Neural cell (in vitro differentiated cells): ENCODE results near the gene SNX13. TPM values are rescaled to one million over a fixed set of nuclear protein-coding genes. Genes with fewer than 3 reads are reported as not detected.

Source experiments
- H2AFZ ChIP-seq: fragments of 200-600, 300-800 bp; sonication (generic), shearing (Covaris generic); 2 replicates; pipeline ENCODE4 v1.6.0; 2014; ENCODE audit warnings: low read depth, mild to moderate bottlenecking, antibody characterized with exemption, low read length, moderate library complexity
- H3F3A ChIP-seq: fragments of 200-600 bp; shearing (Covaris generic); 2 replicates; pipeline ENCODE4 v1.6.1; 2016; ENCODE audit warnings: mild to moderate bottlenecking, moderate library complexity, mixed read lengths, antibody characterized with exemption, low read length; ENCODE audit not compliant: insufficient read depth, poor library complexity, severe bottlenecking
- H3K27ac ChIP-seq: fragments of 200-600, 300-800 bp; sonication (generic), shearing (Covaris generic); 2 replicates; pipeline ENCODE4 v1.5.1; 2014; ENCODE audit warnings: mild to moderate bottlenecking, low read length, moderate library complexity
- H3K27me3 ChIP-seq: fragments of 300-800, 200-600 bp; sonication (generic), shearing (Covaris generic); 2 replicates; pipeline ENCODE4 v1.6.0; 2014; ENCODE audit warnings: mild to moderate bottlenecking, low read depth, low read length, moderate library complexity; ENCODE audit not compliant: insufficient read depth
- H3K36me3 ChIP-seq: fragments of 300-800, 200-600 bp; sonication (generic), shearing (Covaris generic); 2 replicates; pipeline ENCODE4 v1.5.1; 2014; ENCODE audit warnings: mild to moderate bottlenecking, antibody characterized with exemption, low read length, moderate library complexity; ENCODE audit not compliant: insufficient read depth
- H3K4me2 ChIP-seq: fragments of 300-800, 200-600 bp; sonication (generic), shearing (Covaris generic); 2 replicates; pipeline ENCODE4 v1.6.0; 2014; ENCODE audit warnings: mild to moderate bottlenecking, low read length
- H3K4me3 ChIP-seq: fragments of 300-800, 200-600 bp; sonication (generic), shearing (Covaris generic); 2 replicates; pipeline ENCODE4 v1.5.1; 2014; ENCODE audit warnings: mild to moderate bottlenecking, low read length, moderate library complexity
- H3K79me2 ChIP-seq: fragments of 200-600 bp; shearing (Covaris generic); replicated peaks from 2 replicates; pipeline ENCODE4 v1.6.0; 2014; ENCODE audit warnings: mild to moderate bottlenecking, low read length, moderate library complexity; ENCODE audit not compliant: insufficient read depth
- H3K9ac ChIP-seq: fragments of 300-800, 200-600 bp; sonication (generic), shearing (Covaris generic); 2 replicates; pipeline ENCODE4 v1.6.1; 2016; ENCODE audit warnings: mild to moderate bottlenecking, low read length, mixed read lengths
- H3K9me2 ChIP-seq: fragments of 200-600 bp; shearing (Covaris generic); 2 replicates; pipeline ENCODE4 v1.6.1; 2016; ENCODE audit warnings: mild to moderate bottlenecking, low read length, mixed read lengths; ENCODE audit not compliant: insufficient read depth
- H3K9me3 ChIP-seq: fragments of 200-600, 300-800 bp; sonication (generic), shearing (Covaris generic); 2 replicates; pipeline ENCODE4 v1.6.1; 2016; ENCODE audit warnings: mild to moderate bottlenecking, mixed run types, low read length, moderate library complexity, mixed read lengths
- H4K20me1 ChIP-seq: fragments of 200-600 bp; shearing (Covaris generic); 2 replicates; pipeline ENCODE4 v1.6.1; 2016; ENCODE audit warnings: mild to moderate bottlenecking, mixed run types; ENCODE audit not compliant: insufficient read depth
- CTCF ChIP-seq: fragments of 450-650 bp; IDR thresholded peaks from 2 replicates; pipeline ENCODE4 v1.5.1; 2014; ENCODE audit warnings: antibody characterized with exemption, mild to moderate bottlenecking, moderate library complexity; ENCODE audit not compliant: poor library complexity, severe bottlenecking
- EP300 ChIP-seq: fragments of 450-650 bp; conservative IDR thresholded peaks from 2 replicates; pipeline ENCODE4 v1.6.1; 2014; ENCODE audit warnings: antibody characterized with exemption, mild to moderate bottlenecking, moderate library complexity; ENCODE audit not compliant: poor library complexity, severe bottlenecking
- EZH2 ChIP-seq: fragments of 200-600, 300-800 bp; shearing (Covaris generic), sonication (generic); IDR thresholded peaks from 2 replicates; pipeline ENCODE4 v1.6.1; 2014; ENCODE audit warnings: antibody characterized with exemption, low read length, borderline replicate concordance, mild to moderate bottlenecking; ENCODE audit not compliant: insufficient read depth, poor library complexity, severe bottlenecking
- MXI1 ChIP-seq: fragments of 450-650 bp; conservative IDR thresholded peaks from 2 replicates; pipeline ENCODE4 v1.6.1; 2014; ENCODE audit warnings: antibody characterized with exemption, mild to moderate bottlenecking; ENCODE audit not compliant: poor library complexity, severe bottlenecking
- POLR2AphosphoS5 ChIP-seq: IDR thresholded peaks from 2 replicates; pipeline ENCODE4 v1.6.1; 2012
- RAD21 ChIP-seq: fragments of 450-650 bp; conservative IDR thresholded peaks from 2 replicates; pipeline ENCODE4 v1.6.1; 2014; ENCODE audit warnings: antibody characterized with exemption, mild to moderate bottlenecking, moderate library complexity
- SMC3 ChIP-seq: fragments of 450-650 bp; conservative IDR thresholded peaks from 2 replicates; pipeline ENCODE4 v1.6.1; 2014; ENCODE audit warnings: antibody characterized with exemption, mild to moderate bottlenecking, moderate library complexity; ENCODE audit not compliant: poor library complexity
- TAF1 ChIP-seq: IDR thresholded peaks from 2 replicates; pipeline ENCODE4 v1.6.1; 2012; ENCODE audit warnings: low read depth
- polyA plus RNA-seq: library from polyadenylated mRNA; depleted of rRNA; stranded (reverse); fragments of >200 nt; gene quantifications from 2 replicates; pipeline ENCODE4 v1.2.3, GENCODE V29; 2014
- TF ChIP-seq, protein P1 (sequence below): IDR thresholded peaks from 2 replicates; pipeline ENCODE4 v1.6.1; 2012; ENCODE audit warnings: borderline replicate concordance

The SNX13 gene
- polyA plus RNA-seq, 1 donor from 2014 or later = 50.6 TPM

DNA sequence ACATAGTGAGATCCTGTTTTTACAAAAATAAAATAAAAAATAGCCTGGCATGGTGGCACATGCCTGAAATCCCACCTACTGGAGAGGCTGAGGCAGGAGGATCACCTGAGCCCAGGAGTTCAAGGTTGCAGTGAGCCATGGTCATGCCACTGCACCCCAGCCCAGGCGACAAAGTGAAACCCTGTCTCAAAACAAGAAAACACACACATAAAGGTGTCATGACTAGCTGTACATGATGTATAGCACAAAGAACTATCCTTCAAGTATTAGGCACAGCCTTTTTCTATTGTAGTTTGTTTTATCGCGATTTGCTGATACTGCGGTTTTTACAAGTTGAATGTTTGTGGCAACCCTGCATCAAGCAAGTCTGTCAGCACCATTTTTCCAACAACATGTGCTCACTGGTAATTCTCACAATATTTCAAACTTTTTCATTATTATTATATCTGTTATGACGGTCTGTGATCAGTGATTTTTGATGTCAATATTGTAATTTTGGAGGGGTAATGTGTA is 11.5 kb upstream of the SNX13 start:
- TF ChIP-seq, protein P1, sequence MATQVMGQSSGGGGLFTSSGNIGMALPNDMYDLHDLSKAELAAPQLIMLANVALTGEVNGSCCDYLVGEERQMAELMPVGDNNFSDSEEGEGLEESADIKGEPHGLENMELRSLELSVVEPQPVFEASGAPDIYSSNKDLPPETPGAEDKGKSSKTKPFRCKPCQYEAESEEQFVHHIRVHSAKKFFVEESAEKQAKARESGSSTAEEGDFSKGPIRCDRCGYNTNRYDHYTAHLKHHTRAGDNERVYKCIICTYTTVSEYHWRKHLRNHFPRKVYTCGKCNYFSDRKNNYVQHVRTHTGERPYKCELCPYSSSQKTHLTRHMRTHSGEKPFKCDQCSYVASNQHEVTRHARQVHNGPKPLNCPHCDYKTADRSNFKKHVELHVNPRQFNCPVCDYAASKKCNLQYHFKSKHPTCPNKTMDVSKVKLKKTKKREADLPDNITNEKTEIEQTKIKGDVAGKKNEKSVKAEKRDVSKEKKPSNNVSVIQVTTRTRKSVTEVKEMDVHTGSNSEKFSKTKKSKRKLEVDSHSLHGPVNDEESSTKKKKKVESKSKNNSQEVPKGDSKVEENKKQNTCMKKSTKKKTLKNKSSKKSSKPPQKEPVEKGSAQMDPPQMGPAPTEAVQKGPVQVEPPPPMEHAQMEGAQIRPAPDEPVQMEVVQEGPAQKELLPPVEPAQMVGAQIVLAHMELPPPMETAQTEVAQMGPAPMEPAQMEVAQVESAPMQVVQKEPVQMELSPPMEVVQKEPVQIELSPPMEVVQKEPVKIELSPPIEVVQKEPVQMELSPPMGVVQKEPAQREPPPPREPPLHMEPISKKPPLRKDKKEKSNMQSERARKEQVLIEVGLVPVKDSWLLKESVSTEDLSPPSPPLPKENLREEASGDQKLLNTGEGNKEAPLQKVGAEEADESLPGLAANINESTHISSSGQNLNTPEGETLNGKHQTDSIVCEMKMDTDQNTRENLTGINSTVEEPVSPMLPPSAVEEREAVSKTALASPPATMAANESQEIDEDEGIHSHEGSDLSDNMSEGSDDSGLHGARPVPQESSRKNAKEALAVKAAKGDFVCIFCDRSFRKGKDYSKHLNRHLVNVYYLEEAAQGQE = no peak
- TF ChIP-seq TAF1 (no peak), MXI1 (no peak), EP300 (no peak), CTCF (no peak), RAD21 (no peak), SMC3 (no peak), POLR2AphosphoS5 (no peak), EZH2 (no peak)

GRCh38 chr7:17948526-17949238 is 8.4 kb upstream of the SNX13 start:
- no peaks in the 10 kb centered on the region for H3K9me2 ChIP-seq

More for the DNA sequence above, 11.5 kb upstream of the SNX13 start:
- H3K36me3 ChIP-seq = no peaks in the 10 kb centered on the region
- no peaks in the 10 kb centered on the region for H3F3A ChIP-seq
- no peaks in the 10 kb centered on the region for H4K20me1 ChIP-seq
- H3K79me2 ChIP-seq = no peaks in the 10 kb centered on the region
- H3K4me2 ChIP-seq = no peak overlapping the region
- H3K27me3 ChIP-seq = no peaks in the 10 kb centered on the region
- H2AFZ ChIP-seq = no peak overlapping the region
- H3K9me3 ChIP-seq = no peaks in the 10 kb centered on the region
- H3K9ac ChIP-seq = no peak overlapping the region
- H3K27ac ChIP-seq = no peak overlapping the region
- no peaks in the 10 kb centered on the region for H3K9me2 ChIP-seq
- H3K4me3 ChIP-seq = no peak overlapping the region

More at GRCh38 chr7:17948526-17949238, 8.4 kb upstream of the SNX13 start:
- Histone ChIP-seq H2AFZ (no peak overlapping the region), H3K27me3 (no peaks in the 10 kb centered on the region), H3K9me3 (no peaks in the 10 kb centered on the region), H4K20me1 (no peaks in the 10 kb centered on the region), H3K79me2 (no peaks in the 10 kb centered on the region), H3F3A (no peaks in the 10 kb centered on the region), H3K4me2 (no peak overlapping the region), H3K27ac (no peak overlapping the region), H3K4me3 (no peak overlapping the region), H3K9ac (no peak overlapping the region), H3K36me3 (no peaks in the 10 kb centered on the region)
- TF ChIP-seq MXI1 (no peak), CTCF (no peak), SMC3 (no peak), EZH2 (no peak), EP300 (no peak), TAF1 (no peak), POLR2AphosphoS5 (no peak), RAD21 (no peak)
- TF ChIP-seq, protein P1 = no peak
